WTC11 (cell line): ENCODE data around the gene SLC9B1. TPM values are rescaled to one million over a fixed set of nuclear protein-coding genes. Genes with fewer than 3 reads are reported as not detected.

Experiments
- ATAC-seq: fragments of 200-7000 bp; cut with Tn5 transposase; 2 replicates; pipeline ENCODE4 v1.10.0; 2021; ENCODE audit warnings: mild to moderate bottlenecking, moderate library complexity
- CTCF ChIA-PET: fragments of 300-600 bp; sonication (Branson Sonifier 250); formaldehyde crosslinking; loops from one replicate; lab custom pipeline; 2021; ENCODE audit warnings: antibody characterized with exemption; lab: Charles Lee
- POLR2A ChIA-PET: fragments of 350-600 bp; sonication (Branson Sonifier 250); formaldehyde crosslinking; loops from one replicate; lab custom pipeline; 2021; ENCODE audit warnings: antibody characterized with exemption; lab: Charles Lee
- DNase-seq: peaks from one replicate; pipeline ENCODE4 v3.0.0; 2021; ENCODE audit warnings: low spot score
- H3K27ac Mint-ChIP-seq: 2 replicates; pipeline ENCODE4 v1.8.0; 2021; ENCODE audit warnings: mixed read lengths
- H3K27me3 Mint-ChIP-seq: 2 replicates; pipeline ENCODE4 v1.8.0; 2021; ENCODE audit warnings: low read depth, mild to moderate bottlenecking, moderate library complexity, mixed read lengths
- H3K36me3 Mint-ChIP-seq: 2 replicates; pipeline ENCODE4 v1.8.0; 2021; ENCODE audit warnings: mixed read lengths
- H3K4me1 Mint-ChIP-seq: 2 replicates; pipeline ENCODE4 v1.8.0; 2022; ENCODE audit warnings: mixed read lengths
- H3K4me3 Mint-ChIP-seq: 2 replicates; pipeline ENCODE4 v1.8.0; 2021; ENCODE audit warnings: mild to moderate bottlenecking, moderate library complexity, mixed read lengths
- H3K9me3 Mint-ChIP-seq: 2 replicates; pipeline ENCODE4 v1.8.0; 2021; ENCODE audit warnings: mixed read lengths
- AFF4 ChIP-seq: sonication (generic); formaldehyde crosslinking; IDR thresholded peaks from 2 replicates; pipeline ENCODE4 v1.8.1; 2023; ENCODE audit warnings: mild to moderate bottlenecking, missing genetic modification reagents, borderline replicate concordance
- CBFB ChIP-seq: sonication (generic); formaldehyde crosslinking; IDR thresholded peaks from 2 replicates; pipeline ENCODE4 v1.8.1; 2022; ENCODE audit warnings: mild to moderate bottlenecking, low read depth, missing genetic modification reagents
- CREM ChIP-seq: sonication (generic); formaldehyde crosslinking; IDR thresholded peaks from 2 replicates; pipeline ENCODE4 v1.8.1; 2022; ENCODE audit warnings: mild to moderate bottlenecking, missing genetic modification reagents, moderate library complexity
- CTCF ChIP-seq: fragments of 200-600 bp; IDR thresholded peaks from 2 replicates; pipeline ENCODE4 v1.8.0; 2022; ENCODE audit warnings: antibody characterized with exemption
- ELF4 ChIP-seq: sonication (generic); formaldehyde crosslinking; IDR thresholded peaks from 2 replicates; pipeline ENCODE4 v1.8.1; 2022; ENCODE audit warnings: low read depth, mild to moderate bottlenecking, moderate library complexity, missing genetic modification reagents
- FOXK1 ChIP-seq: sonication (generic); formaldehyde crosslinking; IDR thresholded peaks from 2 replicates; pipeline ENCODE4 v1.8.0; 2022; ENCODE audit warnings: mild to moderate bottlenecking, moderate library complexity, missing genetic modification reagents
- HMGA2 ChIP-seq: fragments of 250-450 bp; sonication (Bioruptor Pico); IDR thresholded peaks from 2 replicates; pipeline ENCODE4 v1.4.0; 2021; ENCODE audit warnings: mild to moderate bottlenecking, moderate library complexity
- MLX ChIP-seq: sonication (generic); formaldehyde crosslinking; IDR thresholded peaks from 2 replicates; pipeline ENCODE4 v1.8.1; 2023; ENCODE audit warnings: mild to moderate bottlenecking, missing genetic modification reagents, moderate library complexity
- NFE2L1 ChIP-seq: sonication (generic); formaldehyde crosslinking; IDR thresholded peaks from 2 replicates; pipeline ENCODE4 v1.8.1; 2023; ENCODE audit warnings: missing genetic modification reagents
- NR3C1 ChIP-seq: sonication (generic); formaldehyde crosslinking; conservative IDR thresholded peaks from 2 replicates; pipeline ENCODE4 v1.8.1; 2023; ENCODE audit warnings: low read depth, mild to moderate bottlenecking, missing genetic modification reagents
- SP1 ChIP-seq: sonication (generic); formaldehyde crosslinking; conservative IDR thresholded peaks from 2 replicates; pipeline ENCODE4 v1.8.1; 2022; ENCODE audit warnings: missing genetic modification reagents
- ZNF121 ChIP-seq: sonication (generic); formaldehyde crosslinking; IDR thresholded peaks from 2 replicates; pipeline ENCODE4 v1.8.0; 2023; ENCODE audit warnings: missing genetic modification reagents
- ZNF138 ChIP-seq: sonication (generic); formaldehyde crosslinking; conservative IDR thresholded peaks from 2 replicates; pipeline ENCODE4 v1.8.1; 2022; ENCODE audit warnings: mild to moderate bottlenecking, moderate library complexity, missing genetic modification reagents
- ZNF396 ChIP-seq: fragments of 250-450 bp; sonication (Bioruptor Pico); IDR thresholded peaks from 2 replicates; pipeline ENCODE4 v1.8.0; 2021; ENCODE audit warnings: mild to moderate bottlenecking, moderate library complexity, borderline replicate concordance
- ZNF671 ChIP-seq: fragments of 250-450 bp; sonication (Bioruptor Pico); IDR thresholded peaks from 2 replicates; pipeline ENCODE4 v1.8.0; 2021; ENCODE audit warnings: mild to moderate bottlenecking
- total RNA-seq: library from RNA; stranded (reverse); gene quantifications from 3 replicates; pipeline ENCODE4 v1.2.3, GENCODE V29; 2021
- TF ChIP-seq, protein P1 (sequence below): fragments of 250-450 bp; sonication (Bioruptor Pico); IDR thresholded peaks from 2 replicates; pipeline ENCODE4 v1.9.0; 2021; ENCODE audit warnings: mild to moderate bottlenecking, borderline replicate concordance
- TF ChIP-seq, protein P2 (sequence below): fragments of 250-450 bp; sonication (Bioruptor Pico); IDR thresholded peaks from 2 replicates; pipeline ENCODE4 v1.9.0; 2021; ENCODE audit warnings: moderate library complexity, mild to moderate bottlenecking, inconsistent platforms, borderline replicate concordance
- TF ChIP-seq, protein P3 (sequence below): sonication (generic); formaldehyde crosslinking; IDR thresholded peaks from 2 replicates; pipeline ENCODE4 v1.8.1; 2023; ENCODE audit warnings: mild to moderate bottlenecking, missing genetic modification reagents

SLC9B1 gene
- total RNA-seq, 1 experiment from 2014 or later: 0.59 TPM

DNA sequence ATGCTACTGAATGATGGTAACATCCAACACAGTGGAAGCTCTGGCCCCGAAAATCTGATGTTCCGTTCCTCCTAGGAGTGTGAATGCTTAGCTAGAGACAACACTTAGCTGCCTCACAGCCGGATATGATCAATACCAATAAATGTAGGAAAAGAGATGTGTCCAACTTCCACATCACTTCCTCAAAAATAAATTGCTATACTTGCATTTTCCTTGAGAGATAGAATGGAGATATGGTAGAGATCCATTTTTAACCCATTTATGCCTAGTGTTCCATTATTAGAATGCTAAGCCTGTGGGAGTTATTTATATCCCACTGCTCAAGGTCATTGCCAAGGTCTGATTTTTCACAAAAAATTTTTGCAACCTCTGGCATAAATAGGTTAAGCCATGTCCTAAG is 5.5 kb upstream of the SLC9B1 start:
- Mint-ChIP-seq H3K4me3 (no peak overlapping the region), H3K4me1 (peaks cover 1% of the 10 kb centered on the region)
- CTCF ChIA-PET: interaction anchor here (0.6 to 1.7 kb wide), 2 partner anchors 197 to 594 kb away, joined by 3 to 4 read pairs; no protein-coding TSS in a partner anchor

DNA sequence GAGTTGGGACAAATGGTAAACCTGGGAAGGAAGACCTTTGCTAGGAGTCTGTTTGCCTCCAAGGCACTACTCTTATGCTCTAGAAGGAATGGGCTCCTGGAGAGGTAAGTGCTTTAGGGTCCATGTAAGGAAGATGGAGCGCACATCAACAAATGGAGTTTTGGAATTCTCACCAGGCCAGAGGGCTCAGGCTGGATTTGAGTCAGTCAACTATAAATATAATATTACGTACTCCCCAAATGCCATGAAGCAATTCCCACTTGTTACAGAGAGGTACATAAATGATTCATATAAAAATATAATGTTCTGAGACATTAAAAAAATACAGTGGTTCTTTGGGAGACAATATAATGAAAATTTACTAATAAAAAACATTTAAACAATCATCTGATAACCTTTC is 1.6 kb upstream of the SLC9B1 start:
- Mint-ChIP-seq H3K36me3 (peaks cover 2% of the 10 kb centered on the region; the same call in 1 of the 2 replicates), H3K4me3 (no peak overlapping the region), H3K27me3 (peaks cover 7% of the 10 kb centered on the region), H3K9me3 (peaks cover 6% of the 10 kb centered on the region; the same call in 1 of the 2 replicates), H3K27ac (no peak overlapping the region), H3K4me1 (peaks cover 7% of the 10 kb centered on the region)
- TF ChIP-seq, protein P1, sequence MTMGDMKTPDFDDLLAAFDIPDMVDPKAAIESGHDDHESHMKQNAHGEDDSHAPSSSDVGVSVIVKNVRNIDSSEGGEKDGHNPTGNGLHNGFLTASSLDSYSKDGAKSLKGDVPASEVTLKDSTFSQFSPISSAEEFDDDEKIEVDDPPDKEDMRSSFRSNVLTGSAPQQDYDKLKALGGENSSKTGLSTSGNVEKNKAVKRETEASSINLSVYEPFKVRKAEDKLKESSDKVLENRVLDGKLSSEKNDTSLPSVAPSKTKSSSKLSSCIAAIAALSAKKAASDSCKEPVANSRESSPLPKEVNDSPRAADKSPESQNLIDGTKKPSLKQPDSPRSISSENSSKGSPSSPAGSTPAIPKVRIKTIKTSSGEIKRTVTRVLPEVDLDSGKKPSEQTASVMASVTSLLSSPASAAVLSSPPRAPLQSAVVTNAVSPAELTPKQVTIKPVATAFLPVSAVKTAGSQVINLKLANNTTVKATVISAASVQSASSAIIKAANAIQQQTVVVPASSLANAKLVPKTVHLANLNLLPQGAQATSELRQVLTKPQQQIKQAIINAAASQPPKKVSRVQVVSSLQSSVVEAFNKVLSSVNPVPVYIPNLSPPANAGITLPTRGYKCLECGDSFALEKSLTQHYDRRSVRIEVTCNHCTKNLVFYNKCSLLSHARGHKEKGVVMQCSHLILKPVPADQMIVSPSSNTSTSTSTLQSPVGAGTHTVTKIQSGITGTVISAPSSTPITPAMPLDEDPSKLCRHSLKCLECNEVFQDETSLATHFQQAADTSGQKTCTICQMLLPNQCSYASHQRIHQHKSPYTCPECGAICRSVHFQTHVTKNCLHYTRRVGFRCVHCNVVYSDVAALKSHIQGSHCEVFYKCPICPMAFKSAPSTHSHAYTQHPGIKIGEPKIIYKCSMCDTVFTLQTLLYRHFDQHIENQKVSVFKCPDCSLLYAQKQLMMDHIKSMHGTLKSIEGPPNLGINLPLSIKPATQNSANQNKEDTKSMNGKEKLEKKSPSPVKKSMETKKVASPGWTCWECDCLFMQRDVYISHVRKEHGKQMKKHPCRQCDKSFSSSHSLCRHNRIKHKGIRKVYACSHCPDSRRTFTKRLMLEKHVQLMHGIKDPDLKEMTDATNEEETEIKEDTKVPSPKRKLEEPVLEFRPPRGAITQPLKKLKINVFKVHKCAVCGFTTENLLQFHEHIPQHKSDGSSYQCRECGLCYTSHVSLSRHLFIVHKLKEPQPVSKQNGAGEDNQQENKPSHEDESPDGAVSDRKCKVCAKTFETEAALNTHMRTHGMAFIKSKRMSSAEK (CRISPR knock-in tag): no peak
- no peak for TF ChIP-seq CTCF
- no peak for TF ChIP-seq ZNF138
- no peak for TF ChIP-seq CREM
- no peak for TF ChIP-seq NR3C1
- TF ChIP-seq ZNF121 (CRISPR knock-in tag): no peak
- TF ChIP-seq ZNF671 (CRISPR knock-in tag): no peak
- no peak for TF ChIP-seq AFF4 (CRISPR knock-in tag)
- DNase-seq: no peak
- CTCF ChIA-PET: interaction anchor here (1.0 kb wide), 1 partner anchor 11 kb away, joined by 3 read pairs; no protein-coding TSS in a partner anchor
- POLR2A ChIA-PET: no interaction called here
- ATAC-seq: no peak

More for the DNA sequence above, 5.5 kb upstream of the SLC9B1 start:
- TF ChIP-seq, protein P2, sequence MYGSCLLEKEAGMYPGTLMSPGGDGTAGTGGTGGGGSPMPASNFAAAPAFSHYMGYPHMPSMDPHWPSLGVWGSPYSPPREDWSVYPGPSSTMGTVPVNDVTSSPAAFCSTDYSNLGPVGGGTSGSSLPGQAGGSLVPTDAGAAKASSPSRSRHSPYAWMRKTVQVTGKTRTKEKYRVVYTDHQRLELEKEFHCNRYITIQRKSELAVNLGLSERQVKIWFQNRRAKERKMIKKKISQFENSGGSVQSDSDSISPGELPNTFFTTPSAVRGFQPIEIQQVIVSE: no peak
- no peak for TF ChIP-seq ZNF396 (CRISPR knock-in tag)
- no peak for TF ChIP-seq NFE2L1 (CRISPR knock-in tag)
- TF ChIP-seq FOXK1 (CRISPR knock-in tag): no peak
- no peak for TF ChIP-seq CBFB
- TF ChIP-seq, protein P3, sequence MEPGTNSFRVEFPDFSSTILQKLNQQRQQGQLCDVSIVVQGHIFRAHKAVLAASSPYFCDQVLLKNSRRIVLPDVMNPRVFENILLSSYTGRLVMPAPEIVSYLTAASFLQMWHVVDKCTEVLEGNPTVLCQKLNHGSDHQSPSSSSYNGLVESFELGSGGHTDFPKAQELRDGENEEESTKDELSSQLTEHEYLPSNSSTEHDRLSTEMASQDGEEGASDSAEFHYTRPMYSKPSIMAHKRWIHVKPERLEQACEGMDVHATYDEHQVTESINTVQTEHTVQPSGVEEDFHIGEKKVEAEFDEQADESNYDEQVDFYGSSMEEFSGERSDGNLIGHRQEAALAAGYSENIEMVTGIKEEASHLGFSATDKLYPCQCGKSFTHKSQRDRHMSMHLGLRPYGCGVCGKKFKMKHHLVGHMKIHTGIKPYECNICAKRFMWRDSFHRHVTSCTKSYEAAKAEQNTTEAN (CRISPR knock-in tag): no peak
- TF ChIP-seq HMGA2 (CRISPR knock-in tag): no peak
- no peak for TF ChIP-seq MLX (CRISPR knock-in tag)
- TF ChIP-seq SP1 (CRISPR knock-in tag): no peak
- TF ChIP-seq ELF4: no peak
- H3K36me3 Mint-ChIP-seq: no peaks in the 10 kb centered on the region
- ATAC-seq: no peak
- no peak overlapping the region for H3K27ac Mint-ChIP-seq
- POLR2A ChIA-PET: no interaction called here
- no peak for DNase-seq
- H3K9me3 Mint-ChIP-seq: no peaks in the 10 kb centered on the region
- H3K27me3 Mint-ChIP-seq: peaks cover 7% of the 10 kb centered on the region
